IgD-negative memory B cell (primary cell): Measurements from ENCODE around the gene SV2B. TPM values are rescaled to one million over a fixed set of nuclear protein-coding genes. Genes with fewer than 3 reads are reported as not detected.
"Not testable (repeated sequence)": the region's sequence is repeated elsewhere in the genome, so short reads cannot be mapped to it uniquely, and the experiment has no call there.

ENCODE experiments used
- H3K27ac Mint-ChIP-seq, 3 donors: one replicate each; pipeline ENCODE4 v1.8.0; 2020 to 2022; ENCODE audit warnings: mild to moderate bottlenecking in 3 of 3, mixed read lengths in 3 of 3, moderate library complexity in 1 of 3
- H3K27me3 Mint-ChIP-seq: one replicate; pipeline ENCODE4 v1.8.0; 2021; ENCODE audit warnings: mixed read lengths
- H3K36me3 Mint-ChIP-seq: one replicate; pipeline ENCODE4 v1.8.0; 2020; ENCODE audit warnings: mild to moderate bottlenecking, mixed read lengths
- H3K4me1 Mint-ChIP-seq, 3 donors: one replicate each; pipeline ENCODE4 v1.8.0; 2020 to 2022; ENCODE audit warnings: mixed read lengths in 3 of 3, mild to moderate bottlenecking in 1 of 3
- H3K4me3 Mint-ChIP-seq, 4 donors: one replicate each; pipeline ENCODE4 v1.8.0; 2020 to 2022; ENCODE audit warnings: mild to moderate bottlenecking in 4 of 4, mixed read lengths in 4 of 4, moderate library complexity in 3 of 4
- H3K9me3 Mint-ChIP-seq, 3 donors: one replicate each; pipeline ENCODE4 v1.8.0; 2020 to 2021; ENCODE audit warnings: mixed read lengths in 3 of 3, mild to moderate bottlenecking in 1 of 3
- polyA plus RNA-seq: library from polyadenylated mRNA; unstranded; fragments of 300-500 nt; fragmentation: Illumina TruSeq; gene quantifications from one replicate; pipeline ENCODE4 v1.2.3, GENCODE V29; 2021

The SV2B gene
- polyA plus RNA-seq, 1 donor from 2014 or later = 0.01 TPM

DNA sequence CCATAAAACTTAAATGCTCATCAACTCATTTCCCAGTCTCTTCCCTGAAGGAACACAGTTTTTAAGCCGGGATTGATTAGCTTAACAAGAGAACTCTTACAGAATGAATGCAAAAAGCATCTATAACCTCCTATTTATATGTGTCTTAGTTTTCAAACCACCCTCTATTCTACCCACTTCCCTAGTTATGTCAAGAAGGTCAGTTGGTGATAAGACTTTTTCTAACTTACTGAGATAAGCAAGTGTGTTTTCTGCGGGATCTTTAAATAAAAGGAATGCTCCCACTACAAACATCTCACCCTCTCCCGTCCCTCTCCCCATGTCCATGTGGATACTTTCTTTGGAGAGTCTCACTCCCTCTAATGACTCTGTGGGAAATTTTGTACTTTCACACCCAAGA lies 218.5 kb downstream of the SV2B start:
- no peaks in the 10 kb centered on the region for H3K36me3 Mint-ChIP-seq
- peaks cover 0 to 2% (median 0%) of the 10 kb centered on the region in 3 donors for H3K9me3 Mint-ChIP-seq
- H3K4me1 Mint-ChIP-seq = no peaks in the 10 kb centered on the region
- no peaks in the 10 kb centered on the region for H3K27me3 Mint-ChIP-seq
- H3K4me3 Mint-ChIP-seq = no peak overlapping the region
- H3K27ac Mint-ChIP-seq = no peak overlapping the region

DNA sequence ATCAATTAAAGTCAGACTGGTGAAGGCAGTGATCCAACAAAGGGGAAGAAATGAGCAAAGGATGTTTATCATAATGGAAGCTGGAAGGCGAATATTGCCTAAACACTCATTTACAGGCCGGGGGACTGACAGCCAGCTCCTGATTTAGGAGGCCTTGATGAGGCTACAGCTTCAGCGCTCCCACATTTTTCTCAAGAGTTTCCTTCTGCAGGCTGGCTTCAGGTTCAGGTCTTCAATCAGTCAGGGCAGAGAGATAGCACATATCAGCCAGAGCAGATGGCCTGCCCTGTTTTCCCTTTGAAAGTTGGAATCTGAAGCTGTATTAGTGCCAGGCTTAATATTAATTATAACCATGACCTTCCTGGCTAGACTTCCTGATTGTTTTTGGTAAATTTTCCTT lies 218.9 kb downstream of the SV2B start:
- H3K4me3 Mint-ChIP-seq = no peak overlapping the region
- peaks cover 0 to 2% (median 0%) of the 10 kb centered on the region in 3 donors for H3K9me3 Mint-ChIP-seq
- no peaks in the 10 kb centered on the region for H3K27me3 Mint-ChIP-seq
- H3K27ac Mint-ChIP-seq = no peak overlapping the region
- H3K4me1 Mint-ChIP-seq = no peaks in the 10 kb centered on the region
- H3K36me3 Mint-ChIP-seq = no peaks in the 10 kb centered on the region

DNA sequence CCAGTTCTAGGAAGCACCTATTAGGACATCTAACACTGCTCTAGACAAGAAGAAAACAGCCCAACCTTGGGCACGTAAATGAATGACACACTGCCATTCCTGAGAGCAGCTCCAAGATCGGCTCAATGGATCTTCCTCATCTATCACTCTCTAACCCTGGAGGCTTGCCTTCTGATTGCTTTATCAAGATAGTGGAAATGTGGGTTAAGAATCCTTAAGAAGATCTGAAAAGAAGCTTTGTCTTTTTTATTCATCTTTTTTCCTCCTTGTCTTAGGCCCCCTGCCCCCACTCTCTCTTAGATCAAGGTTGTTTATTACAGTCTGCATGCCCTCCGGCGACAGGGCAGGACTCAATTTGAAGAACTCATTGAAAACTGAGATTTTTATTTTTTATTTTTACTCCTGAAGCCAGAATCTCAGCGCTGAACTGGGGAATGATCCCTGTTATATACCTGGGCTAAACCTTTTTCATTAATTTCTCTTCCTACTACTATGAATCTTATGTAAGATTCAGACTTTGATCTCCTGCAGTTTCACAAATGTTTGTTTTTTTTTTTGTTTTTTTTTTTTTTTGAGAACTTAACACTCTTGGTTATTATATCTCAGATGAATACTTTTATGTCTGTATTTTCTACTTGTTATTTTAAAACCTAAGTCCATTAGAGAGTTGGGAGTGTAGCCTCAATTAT lies 219.5 kb downstream of the SV2B start:
- Mint-ChIP-seq H3K27ac (no peak overlapping the region), H3K4me1 (no peaks in the 10 kb centered on the region), H3K36me3 (no peaks in the 10 kb centered on the region)

DNA sequence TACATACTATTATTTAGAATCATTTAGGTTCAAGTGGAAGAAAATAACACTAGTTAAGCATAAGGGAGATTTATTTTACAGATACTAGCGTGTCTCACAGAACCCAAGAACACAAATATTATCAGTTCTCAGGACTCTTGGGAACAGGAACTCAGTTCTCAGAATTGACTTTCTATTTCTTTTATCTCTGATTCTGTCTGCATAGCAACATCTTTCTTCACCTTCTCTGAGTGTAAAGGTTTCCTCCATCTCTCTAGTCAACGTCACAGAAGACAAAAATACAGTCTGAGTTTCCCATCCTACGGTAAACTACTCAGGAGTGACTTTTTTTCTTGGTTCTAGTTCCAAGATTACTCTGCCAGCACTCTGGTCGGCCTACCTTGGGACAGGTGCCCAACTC lies 220.0 kb downstream of the SV2B start:
- no peaks in the 10 kb centered on the region for H3K27me3 Mint-ChIP-seq
- no peak overlapping the region for H3K27ac Mint-ChIP-seq
- no peaks in the 10 kb centered on the region for H3K36me3 Mint-ChIP-seq
- no peaks in the 10 kb centered on the region for H3K9me3 Mint-ChIP-seq
- no peaks in the 10 kb centered on the region for H3K4me1 Mint-ChIP-seq
- no peak overlapping the region for H3K4me3 Mint-ChIP-seq

More for the DNA sequence above, 219.5 kb downstream of the SV2B start:
- Mint-ChIP-seq H3K4me3 (no peak overlapping the region), H3K27me3 (no peaks in the 10 kb centered on the region), H3K9me3 (no peaks in the 10 kb centered on the region)

DNA sequence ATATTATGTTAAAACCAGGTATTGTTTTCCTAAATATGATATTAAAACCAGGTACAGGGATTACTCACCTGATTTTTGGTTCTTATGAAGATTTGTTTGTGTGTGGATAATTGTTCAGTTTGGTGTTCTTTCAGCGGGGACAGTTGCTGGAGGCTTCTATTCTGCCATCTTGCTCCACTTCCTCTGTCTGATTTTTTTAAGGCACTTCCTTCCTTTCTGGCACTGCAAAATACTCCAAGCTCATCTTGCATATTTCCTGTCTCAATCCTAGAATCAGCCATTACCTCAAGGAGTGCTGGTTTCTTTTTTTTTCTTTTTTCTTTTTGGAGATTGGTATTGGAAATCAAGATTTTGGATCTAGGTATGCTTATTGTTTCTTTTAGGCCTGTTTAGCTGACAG lies 229.9 kb downstream of the SV2B start:
- Mint-ChIP-seq H3K27ac (no peak overlapping the region), H3K4me3 (no peak overlapping the region)

DNA sequence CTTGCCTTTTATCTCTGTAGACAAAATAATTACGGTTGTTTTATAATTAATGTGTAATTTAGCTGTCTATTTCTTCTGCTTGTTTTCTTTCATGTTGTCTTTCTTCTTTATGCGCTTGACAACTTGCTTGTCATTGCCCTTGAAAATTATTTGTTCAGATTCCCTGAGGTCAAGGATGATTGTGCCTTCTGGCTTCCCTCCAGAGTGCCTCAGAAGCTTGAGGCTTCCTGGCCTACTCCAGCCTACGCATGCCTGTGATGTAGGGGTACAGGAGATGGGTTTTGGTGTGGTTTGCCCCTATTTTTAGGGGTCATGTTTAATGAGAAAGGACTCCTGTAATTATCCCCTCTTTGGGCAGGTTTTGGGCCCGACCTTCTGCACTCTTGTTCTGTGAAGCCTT lies 231.5 kb downstream of the SV2B start:
- H3K4me3 Mint-ChIP-seq = no peak overlapping the region

More for the DNA sequence above, 229.9 kb downstream of the SV2B start:
- Mint-ChIP-seq H3K36me3 (no peaks in the 10 kb centered on the region), H3K4me1 (peaks cover 0 to 2% (median 0%) of the 10 kb centered on the region in 3 donors), H3K27me3 (peaks cover 5% of the 10 kb centered on the region), H3K9me3 (no peaks in the 10 kb centered on the region)

DNA sequence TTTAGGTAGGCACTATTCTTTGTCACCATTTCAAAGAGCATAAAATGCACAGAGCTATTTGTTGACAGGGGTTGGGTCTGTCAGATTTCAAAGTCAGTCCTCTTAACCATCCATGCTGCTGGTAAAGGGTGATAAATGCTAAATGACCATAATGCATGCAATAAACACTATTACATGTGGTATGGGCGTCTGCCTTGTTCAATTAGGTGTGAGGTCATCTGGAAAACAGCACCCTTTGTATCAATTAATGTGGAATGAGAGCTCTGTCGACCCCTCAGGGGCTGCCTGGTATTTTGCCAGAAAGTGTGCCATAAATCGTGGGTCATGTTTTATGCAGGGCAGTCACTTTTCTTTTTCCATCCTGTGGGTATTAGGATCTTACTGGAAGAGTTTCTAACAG lies 235.6 kb downstream of the SV2B start:
- Mint-ChIP-seq H3K27me3 (peaks cover 5% of the 10 kb centered on the region), H3K4me1 (no peaks in the 10 kb centered on the region), H3K4me3 (no peak overlapping the region), H3K9me3 (no peaks in the 10 kb centered on the region), H3K27ac (no peak overlapping the region), H3K36me3 (peaks cover 2% of the 10 kb centered on the region)

More for the DNA sequence above, 231.5 kb downstream of the SV2B start:
- Mint-ChIP-seq H3K9me3 (no peaks in the 10 kb centered on the region), H3K27me3 (peaks cover 3% of the 10 kb centered on the region), H3K36me3 (no peaks in the 10 kb centered on the region), H3K27ac (no peak overlapping the region), H3K4me1 (peaks cover 0 to 2% (median 0%) of the 10 kb centered on the region in 3 donors)

DNA sequence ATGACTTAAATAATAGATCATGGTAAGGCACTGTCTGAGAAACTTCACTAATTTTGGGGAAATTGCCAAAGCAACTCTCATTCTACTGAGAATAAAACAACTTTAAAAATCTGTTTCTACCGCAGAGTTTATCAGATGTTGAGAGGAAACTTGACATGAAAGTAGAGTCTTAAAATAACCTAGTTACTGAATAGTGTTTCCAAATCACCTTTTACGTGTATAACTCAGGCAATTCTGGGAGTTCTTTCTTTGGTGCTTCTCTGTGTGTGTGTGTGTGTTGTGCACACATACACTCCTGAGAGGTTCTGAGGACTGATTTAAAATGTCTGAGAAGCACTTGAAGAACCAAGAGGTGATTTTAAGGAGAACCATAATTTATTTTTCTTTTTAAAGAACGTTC lies 236.6 kb downstream of the SV2B start:
- Mint-ChIP-seq H3K27ac (no peak overlapping the region), H3K4me1 (no peaks in the 10 kb centered on the region), H3K27me3 (peaks cover 7% of the 10 kb centered on the region), H3K4me3 (peak overlapping the region in 1 of 4 donors; percentile 69), H3K9me3 (no peaks in the 10 kb centered on the region), H3K36me3 (peaks cover 2% of the 10 kb centered on the region)

DNA sequence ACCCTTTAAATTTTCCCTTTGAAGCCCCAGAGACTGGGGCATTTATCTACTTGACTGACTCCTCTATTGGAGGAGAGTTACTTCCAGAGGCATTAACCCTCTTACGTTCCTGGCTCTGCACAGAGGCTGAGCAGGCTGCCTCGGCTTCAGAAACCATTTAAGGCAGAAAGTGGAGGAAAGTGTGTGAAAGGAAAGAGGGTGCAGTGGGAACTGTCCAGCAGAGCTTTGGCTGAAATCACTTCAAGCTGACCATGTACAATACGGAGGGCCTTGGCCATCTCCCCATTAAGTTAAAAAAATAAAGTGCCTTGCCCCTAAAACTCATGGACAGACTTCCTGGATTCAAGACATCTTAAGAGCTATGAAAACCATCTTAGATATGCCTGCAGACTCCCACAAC lies 238.7 kb downstream of the SV2B start:
- Mint-ChIP-seq H3K4me3 (no peak overlapping the region), H3K9me3 (no peaks in the 10 kb centered on the region), H3K36me3 (peaks cover 2% of the 10 kb centered on the region), H3K27ac (peak overlapping the region in 1 of 3 donors; percentile 39), H3K4me1 (no peaks in the 10 kb centered on the region), H3K27me3 (peaks cover 7% of the 10 kb centered on the region)

DNA sequence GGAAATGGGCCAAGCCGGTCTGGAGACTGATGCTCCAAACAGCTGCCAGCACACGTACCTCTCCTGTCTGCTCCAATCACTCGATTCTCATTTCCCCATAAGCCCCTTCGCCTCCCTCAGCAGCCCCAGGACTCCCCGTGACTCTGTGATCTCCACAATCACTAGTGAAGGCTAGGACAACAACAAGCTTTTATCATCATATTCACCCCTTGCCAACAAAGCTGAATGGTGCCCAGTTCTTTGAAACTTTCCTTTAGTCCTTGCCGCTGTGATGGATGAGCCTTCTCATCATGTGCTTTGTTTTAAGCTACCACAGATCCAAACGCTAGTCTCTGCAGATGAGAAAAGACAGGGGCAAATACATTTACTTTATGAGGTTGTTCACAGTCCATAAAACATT lies 242.0 kb downstream of the SV2B start:
- peaks cover 5% of the 10 kb centered on the region for H3K27me3 Mint-ChIP-seq

DNA sequence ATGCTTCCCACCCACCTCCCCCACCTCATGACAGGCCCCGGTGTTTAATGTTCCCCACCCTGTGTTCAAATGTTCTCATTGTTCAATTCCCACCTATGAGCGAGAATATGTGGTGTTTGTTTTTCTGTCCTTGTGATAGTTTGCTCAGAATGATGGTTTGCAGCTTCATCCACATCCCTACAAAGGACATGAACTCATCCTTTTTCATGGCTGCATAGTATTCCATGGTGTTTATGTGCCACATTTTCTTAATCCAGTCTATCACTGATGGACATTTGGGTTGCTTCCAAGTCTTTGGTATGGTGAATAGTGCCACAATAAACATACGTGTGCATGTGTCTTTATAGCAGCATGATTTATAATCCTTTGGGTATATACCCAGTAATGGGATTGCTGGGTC lies 244.9 kb downstream of the SV2B start:
- H3K4me3 Mint-ChIP-seq, H3K27ac Mint-ChIP-seq, H3K4me1 Mint-ChIP-seq, H3K9me3 Mint-ChIP-seq, H3K36me3 Mint-ChIP-seq, H3K27me3 Mint-ChIP-seq: not testable (repeated sequence)

More for the DNA sequence above, 242.0 kb downstream of the SV2B start:
- Mint-ChIP-seq H3K27ac (no peak overlapping the region), H3K4me3 (no peak overlapping the region), H3K4me1 (no peaks in the 10 kb centered on the region), H3K36me3 (peaks cover 2% of the 10 kb centered on the region), H3K9me3 (peaks cover 0 to 2% (median 0%) of the 10 kb centered on the region in 3 donors)

DNA sequence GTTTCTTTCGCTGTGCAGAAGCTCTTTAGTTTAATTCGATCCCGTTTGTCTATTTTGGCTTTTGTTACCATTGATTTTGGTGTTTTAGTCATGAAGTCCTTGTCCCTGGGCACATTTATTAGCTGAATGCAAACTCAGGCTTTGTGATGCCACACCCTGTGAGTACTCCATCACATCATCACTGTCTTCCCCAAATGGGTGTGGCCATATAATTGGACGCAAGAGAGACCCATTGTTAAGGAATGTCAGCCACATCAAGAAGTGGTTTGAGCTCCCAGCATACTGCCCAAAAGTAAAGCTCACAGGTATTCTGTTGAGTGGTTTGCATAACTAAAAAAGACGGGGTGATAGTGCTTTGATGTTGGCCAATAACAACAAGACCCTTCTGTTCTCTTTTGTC lies 245.7 kb downstream of the SV2B start:
- H3K36me3 Mint-ChIP-seq = no peaks in the 10 kb centered on the region
- H3K4me3 Mint-ChIP-seq = no peak overlapping the region
- H3K9me3 Mint-ChIP-seq = peaks cover 0 to 2% (median 0%) of the 10 kb centered on the region in 3 donors
- peaks cover 4% of the 10 kb centered on the region for H3K27me3 Mint-ChIP-seq
- H3K27ac Mint-ChIP-seq = no peak overlapping the region
- H3K4me1 Mint-ChIP-seq = peaks cover 0 to 1% (median 0%) of the 10 kb centered on the region in 3 donors

DNA sequence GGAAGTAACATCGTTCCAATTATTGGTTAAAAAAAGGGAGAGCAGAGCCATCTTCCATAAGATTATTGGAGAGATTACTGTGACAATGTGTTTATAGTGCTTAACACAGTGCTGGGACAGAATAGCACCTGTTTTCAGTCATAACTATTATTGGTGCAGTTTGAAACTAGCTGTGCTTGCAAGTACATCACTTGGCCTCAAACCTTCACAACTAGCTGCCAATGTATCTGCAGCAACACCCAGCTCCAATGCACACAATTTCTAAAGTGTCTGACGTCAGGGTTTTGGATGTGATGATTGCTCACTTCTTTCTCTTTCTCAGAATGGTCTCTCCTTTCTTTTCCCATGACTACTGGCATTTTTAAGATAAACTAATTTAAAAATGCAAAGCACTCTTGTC lies 246.2 kb downstream of the SV2B start:
- Mint-ChIP-seq H3K27ac (peak overlapping the region in 1 of 3 donors; percentile 33), H3K27me3 (peaks cover 2% of the 10 kb centered on the region), H3K4me1 (peaks cover 0 to 1% (median 0%) of the 10 kb centered on the region in 3 donors), H3K9me3 (peaks cover 0 to 2% (median 0%) of the 10 kb centered on the region in 3 donors), H3K4me3 (no peak overlapping the region), H3K36me3 (no peaks in the 10 kb centered on the region)

DNA sequence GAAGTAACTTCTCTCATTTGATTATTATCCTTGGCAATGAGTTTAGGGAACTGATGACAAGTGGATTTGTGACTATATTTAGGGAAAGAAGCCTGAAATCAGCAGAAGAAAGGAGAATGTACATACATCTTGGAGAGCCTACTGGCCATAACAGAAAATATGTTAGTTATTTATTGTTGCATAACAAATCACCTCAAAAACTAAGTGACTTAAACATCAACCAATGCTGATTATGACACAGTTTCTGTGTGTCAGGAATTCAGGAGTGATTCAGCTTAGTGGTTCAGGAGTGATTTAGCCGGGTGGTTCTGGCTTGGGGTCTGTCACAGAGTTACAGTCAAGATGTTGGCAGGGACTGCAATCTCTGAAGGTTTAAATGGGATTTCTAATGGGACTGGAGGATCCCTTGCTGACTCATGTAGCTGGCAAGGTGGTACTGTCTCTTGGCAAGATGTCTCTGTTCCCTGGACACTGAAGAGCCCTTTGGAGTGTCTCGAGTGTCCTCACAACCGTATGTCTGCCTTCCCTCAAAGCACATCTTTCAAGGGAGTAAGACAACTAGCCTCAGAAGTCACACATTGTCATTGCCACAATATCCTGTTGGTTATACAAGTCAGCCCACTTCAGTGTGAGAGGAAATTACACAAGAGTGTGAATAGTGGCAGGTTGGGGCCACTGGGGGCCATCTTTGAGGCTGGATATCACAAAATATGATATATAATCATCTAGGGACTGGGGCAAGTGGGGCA lies 248.9 kb downstream of the SV2B start:
- peak overlapping the region in 1 of 3 donors; percentile 1 for H3K27ac Mint-ChIP-seq
- peaks cover 0 to 6% (median 0%) of the 10 kb centered on the region in 3 donors for H3K9me3 Mint-ChIP-seq
- H3K4me1 Mint-ChIP-seq = peaks cover 0 to 1% (median 0%) of the 10 kb centered on the region in 3 donors
- peaks cover 3% of the 10 kb centered on the region for H3K27me3 Mint-ChIP-seq
- no peak overlapping the region for H3K4me3 Mint-ChIP-seq
- H3K36me3 Mint-ChIP-seq = no peaks in the 10 kb centered on the region
